Trophoblast cell (in vitro differentiated cells and primary cell): Measurements from ENCODE around the gene AMPH.

Experiments
- DNase-seq, 2 donors: peaks; one replicate each; pipeline ENCODE4 v3.0.0-alpha.2; 2016
- H2AFZ ChIP-seq: 2 replicates; pipeline ENCODE4 v1.6.1; 2013; ENCODE audit warnings: low read length, moderate library complexity, mild to moderate bottlenecking; ENCODE audit not compliant: insufficient read depth, poor library complexity
- H2AK5ac ChIP-seq: 2 replicates; pipeline ENCODE4 v1.6.1; 2013; ENCODE audit warnings: mild to moderate bottlenecking, low read length
- H2BK120ac ChIP-seq: 2 replicates; pipeline ENCODE4 v1.6.1; 2013; ENCODE audit warnings: low read length, mild to moderate bottlenecking, moderate library complexity; ENCODE audit not compliant: insufficient read depth, poor library complexity
- H2BK12ac ChIP-seq: 2 replicates; pipeline ENCODE4 v1.6.1; 2013; ENCODE audit warnings: mild to moderate bottlenecking, low read length, moderate library complexity
- H2BK5ac ChIP-seq: 2 replicates; pipeline ENCODE4 v1.6.1; 2013; ENCODE audit warnings: low read length, low read depth, moderate library complexity, mild to moderate bottlenecking; ENCODE audit not compliant: poor library complexity
- H3K14ac ChIP-seq: 2 replicates; pipeline ENCODE4 v1.6.1; 2013; ENCODE audit warnings: mild to moderate bottlenecking, low read length
- H3K18ac ChIP-seq: 2 replicates; pipeline ENCODE4 v1.6.1; 2013; ENCODE audit warnings: mild to moderate bottlenecking, low read length
- H3K23ac ChIP-seq: 2 replicates; pipeline ENCODE4 v1.6.1; 2013; ENCODE audit warnings: low read length
- H3K27ac ChIP-seq: 2 replicates; pipeline ENCODE4 v1.5.1; 2013; ENCODE audit warnings: low read depth, mild to moderate bottlenecking, inconsistent platforms, low read length, moderate library complexity
- H3K27me3 ChIP-seq: 2 replicates; pipeline ENCODE4 v1.6.1; 2013; ENCODE audit warnings: inconsistent platforms, mild to moderate bottlenecking, low read length, moderate library complexity; ENCODE audit not compliant: insufficient read depth
- H3K36me3 ChIP-seq, 2 experiments: 1 replicate in 1 of 2; 2 replicates in 1 of 2; pipeline ENCODE4 v1.6.1; 2013; ENCODE audit warnings: low read length in 2 of 2, mild to moderate bottlenecking in 2 of 2, moderate library complexity in 1 of 2; ENCODE audit not compliant: insufficient read depth in 2 of 2, control insufficient read depth in 1 of 2
- H3K4ac ChIP-seq: 2 replicates; pipeline ENCODE4 v1.6.1; 2013; ENCODE audit warnings: low read depth, mild to moderate bottlenecking, low read length, moderate library complexity
- H3K4me1 ChIP-seq, 2 experiments: 1 replicate in 1 of 2; 2 replicates in 1 of 2; pipeline ENCODE4 v1.6.1; 2013; ENCODE audit warnings: low read length in 2 of 2, mild to moderate bottlenecking in 2 of 2, moderate library complexity in 1 of 2; ENCODE audit not compliant: insufficient read depth in 2 of 2, control insufficient read depth in 1 of 2
- H3K4me2 ChIP-seq: 2 replicates; pipeline ENCODE4 v1.6.1; 2013; ENCODE audit warnings: inconsistent platforms, mild to moderate bottlenecking, low read length, moderate library complexity
- H3K4me3 ChIP-seq: 2 replicates; pipeline ENCODE4 v1.5.1; 2013; ENCODE audit warnings: mild to moderate bottlenecking, low read depth, low read length, inconsistent platforms
- H3K79me1 ChIP-seq: one replicate; pipeline ENCODE4 v1.6.1; 2013; ENCODE audit warnings: low read length
- H3K79me2 ChIP-seq: 2 replicates; pipeline ENCODE4 v1.6.1; 2013; ENCODE audit warnings: low read length, mild to moderate bottlenecking; ENCODE audit not compliant: control insufficient read depth, insufficient read depth, poor library complexity
- H3K9ac ChIP-seq: 2 replicates; pipeline ENCODE4 v1.6.1; 2013; ENCODE audit warnings: mild to moderate bottlenecking, low read length
- H3K9me3 ChIP-seq: 2 replicates; pipeline ENCODE4 v1.6.1; 2013; ENCODE audit warnings: low read depth, mild to moderate bottlenecking, control low read depth, inconsistent platforms, low read length; ENCODE audit not compliant: insufficient read depth
- H4K12ac ChIP-seq: 2 replicates; pipeline ENCODE4 v1.6.1; 2013; ENCODE audit warnings: low read depth, mild to moderate bottlenecking, low read length, moderate library complexity
- H4K8ac ChIP-seq: 2 replicates; pipeline ENCODE4 v1.6.1; 2013; ENCODE audit warnings: low read depth, mild to moderate bottlenecking, low read length, moderate library complexity
- H4K91ac ChIP-seq: one replicate; pipeline ENCODE4 v1.6.1; 2013; ENCODE audit warnings: low read depth, mild to moderate bottlenecking, low read length, moderate library complexity
- WGBS: extraction: QIAGEN DNeasy Blood & Tissue Kit; methylation state at CpG from one replicate; pipeline ENCODE4 v1.1.7; 2013; ENCODE audit warnings: missing lambda C conversion rate; ENCODE audit not compliant: insufficient read length, insufficient coverage; ENCODE audit errors: extremely low coverage; 5-methylcytosine and 5-hydroxymethylcytosine counted together

Gene AMPH

GRCh38 chr7:38550836-38551235, 80.3 kb downstream of the AMPH start:
- H2BK5ac ChIP-seq = no peak overlapping the region
- no peak overlapping the region for H3K18ac ChIP-seq
- H3K23ac ChIP-seq = no peak overlapping the region
- H3K9me3 ChIP-seq = no peaks in the 10 kb centered on the region
- WGBS = no CpG with 5 or more reads among the region's 3 CpGs
- H3K14ac ChIP-seq = no peak overlapping the region
- no peak overlapping the region for H3K9ac ChIP-seq
- H3K27me3 ChIP-seq = no peaks in the 10 kb centered on the region
- H4K12ac ChIP-seq = no peak overlapping the region
- no peak for DNase-seq
- no peaks in the 10 kb centered on the region for H3K79me1 ChIP-seq
- H4K8ac ChIP-seq = no peak overlapping the region
- H4K91ac ChIP-seq = no peak overlapping the region
- peaks cover 2 to 4% of the 10 kb centered on the region in 2 experiments for H3K4me1 ChIP-seq
- no peak overlapping the region for H3K4ac ChIP-seq
- H3K4me2 ChIP-seq = no peak overlapping the region
- H2BK12ac ChIP-seq = no peak overlapping the region
- H2AK5ac ChIP-seq = no peak overlapping the region
- no peak overlapping the region for H2BK120ac ChIP-seq
- H3K36me3 ChIP-seq = no peaks in the 10 kb centered on the region
- no peak overlapping the region for H3K27ac ChIP-seq
- no peak overlapping the region for H3K4me3 ChIP-seq
- no peaks in the 10 kb centered on the region for H3K79me2 ChIP-seq
- no peak overlapping the region for H2AFZ ChIP-seq

GRCh38 chr7:38548605-38549004, 82.6 kb downstream of the AMPH start:
- no peak overlapping the region for H4K12ac ChIP-seq
- no peak overlapping the region for H3K14ac ChIP-seq
- no peaks in the 10 kb centered on the region for H3K27me3 ChIP-seq
- no peak for DNase-seq
- H3K4me1 ChIP-seq = no peaks in the 10 kb centered on the region
- no peaks in the 10 kb centered on the region for H3K36me3 ChIP-seq
- no peak overlapping the region for H3K27ac ChIP-seq
- WGBS = no CpG with 5 or more reads among the region's 7 CpGs
- H2BK120ac ChIP-seq = no peak overlapping the region
- H4K8ac ChIP-seq = no peak overlapping the region
- no peak overlapping the region for H2AFZ ChIP-seq
- no peak overlapping the region for H3K18ac ChIP-seq
- no peak overlapping the region for H3K4me2 ChIP-seq
- no peak overlapping the region for H4K91ac ChIP-seq
- H3K4ac ChIP-seq = no peak overlapping the region
- no peak overlapping the region for H2BK5ac ChIP-seq
- no peaks in the 10 kb centered on the region for H3K79me1 ChIP-seq
- H2BK12ac ChIP-seq = no peak overlapping the region
- H3K23ac ChIP-seq = no peak overlapping the region
- no peaks in the 10 kb centered on the region for H3K79me2 ChIP-seq
- no peak overlapping the region for H3K4me3 ChIP-seq
- no peak overlapping the region for H2AK5ac ChIP-seq
- H3K9ac ChIP-seq = no peak overlapping the region
- H3K9me3 ChIP-seq = no peaks in the 10 kb centered on the region

- Histone ChIP-seq H2BK5ac (no peak overlapping the region), H3K4me3 (no peak overlapping the region), H3K14ac (no peak overlapping the region), H3K79me1 (no peaks in the 10 kb centered on the region), H2AK5ac (no peak overlapping the region), H2BK120ac (no peak overlapping the region), H3K4me2 (no peak overlapping the region), H3K27me3 (no peaks in the 10 kb centered on the region), H2BK12ac (no peak overlapping the region), H3K23ac (no peak overlapping the region), H3K9ac (no peak overlapping the region), H4K12ac (no peak overlapping the region), H3K79me2 (no peaks in the 10 kb centered on the region), H3K18ac (no peak overlapping the region), H3K4ac (no peak overlapping the region), H4K91ac (no peak overlapping the region), H3K36me3 (no peaks in the 10 kb centered on the region), H2AFZ (no peak overlapping the region), H4K8ac (no peak overlapping the region), H3K4me1 (no peaks in the 10 kb centered on the region), H3K27ac (no peak overlapping the region), H3K9me3 (no peaks in the 10 kb centered on the region)
- no peak for DNase-seq
- WGBS = no CpG with 5 or more reads among the region's 4 CpGs
Observed at GRCh38 chr7:38546763-38547162, 84.4 kb downstream of the AMPH start.

GRCh38 chr7:38545977-38546376, 85.2 kb downstream of the AMPH start:
- Histone ChIP-seq H3K4me2 (no peak overlapping the region), H3K27me3 (no peaks in the 10 kb centered on the region), H3K79me1 (no peaks in the 10 kb centered on the region), H2BK120ac (no peak overlapping the region), H2AK5ac (no peak overlapping the region), H3K23ac (no peak overlapping the region), H4K8ac (no peak overlapping the region), H3K4me1 (no peaks in the 10 kb centered on the region), H3K36me3 (no peaks in the 10 kb centered on the region), H3K18ac (no peak overlapping the region), H3K4me3 (no peak overlapping the region), H3K9me3 (no peaks in the 10 kb centered on the region), H3K4ac (no peak overlapping the region), H3K27ac (no peak overlapping the region), H4K91ac (no peak overlapping the region), H3K14ac (no peak overlapping the region), H2AFZ (no peak overlapping the region), H2BK12ac (no peak overlapping the region), H3K79me2 (no peaks in the 10 kb centered on the region), H2BK5ac (no peak overlapping the region), H4K12ac (no peak overlapping the region), H3K9ac (no peak overlapping the region)
- DNase-seq = no peak
- WGBS = no CpG with 5 or more reads among the region's 3 CpGs
